ENCODE measurements around the gene CLASP1. TPM values are rescaled to one million over a fixed set of nuclear protein-coding genes. Genes with fewer than 3 reads are reported as not detected.

Gene CLASP1
- total and polyA plus RNA-seq, 2 experiments from 2014 or later: 20.1 to 45.9 TPM

GRCh38 chr2:121505005-121505404 lies 144.3 kb downstream of the CLASP1 start:
- TF ChIP-seq EZH2phosphoT487 (IDR thresholded peaks at IDR 0.05; ENCODE audit: low read depth, severe bottlenecking, unreplicated experiment): no peak
- no peak for TF ChIP-seq EZH2 (IDR thresholded peaks at IDR 0.05; ENCODE audit: borderline replicate concordance)
- TF ChIP-seq CTCF (IDR thresholded peaks at IDR 0.05; ENCODE audit: poor library complexity): no peak
- Histone ChIP-seq H3K9me2 (replicated peaks; ENCODE audit: insufficient read depth) (no peaks in the 10 kb centered on the region), H3K4me3 (no peak overlapping the region), H3K36me3 (replicated peaks; ENCODE audit: insufficient read depth, low read depth) (no peaks in the 10 kb centered on the region), H2AFZ (no peak overlapping the region), H4K20me1 (ENCODE audit: insufficient read depth, poor library complexity, severe bottlenecking) (no peaks in the 10 kb centered on the region), H3K27ac (no peak overlapping the region), H3K4me1 (ENCODE audit: insufficient read depth) (no peaks in the 10 kb centered on the region), H3K79me2 (peaks cover 32% of the 10 kb centered on the region), H3K4me2 (no peak overlapping the region), H3K27me3 (no peaks in the 10 kb centered on the region), H3K9me3 (ENCODE audit: low read depth) (peaks cover 1% of the 10 kb centered on the region)
- no peak for DNase-seq (ENCODE audit: low spot score)
- 85% methylated on average over 3 of the region's 3 CpGs for WGBS (ENCODE audit: low lambda C conversion rate, missing lambda C conversion rate)

GRCh38 chr2:121504316-121504715 lies 144.9 kb downstream of the CLASP1 start:
- WGBS (ENCODE audit: low lambda C conversion rate, missing lambda C conversion rate): 98% methylated on average over 2 of the region's 2 CpGs
- Histone ChIP-seq H3K4me1 (ENCODE audit: insufficient read depth) (no peaks in the 10 kb centered on the region), H3K9me3 (ENCODE audit: low read depth) (peaks cover 2% of the 10 kb centered on the region), H3K4me2 (no peak overlapping the region), H3K27me3 (no peaks in the 10 kb centered on the region), H2AFZ (no peak overlapping the region), H3K9me2 (replicated peaks; ENCODE audit: insufficient read depth) (no peaks in the 10 kb centered on the region), H3K4me3 (no peak overlapping the region), H4K20me1 (ENCODE audit: insufficient read depth, poor library complexity, severe bottlenecking) (no peaks in the 10 kb centered on the region), H3K79me2 (peaks cover 27% of the 10 kb centered on the region), H3K27ac (no peak overlapping the region), H3K36me3 (replicated peaks; ENCODE audit: insufficient read depth, low read depth) (no peaks in the 10 kb centered on the region)
- DNase-seq (ENCODE audit: low spot score): no peak
- TF ChIP-seq CTCF (IDR thresholded peaks at IDR 0.05; ENCODE audit: poor library complexity) (no peak), EZH2 (IDR thresholded peaks at IDR 0.05; ENCODE audit: borderline replicate concordance) (no peak), EZH2phosphoT487 (IDR thresholded peaks at IDR 0.05; ENCODE audit: low read depth, severe bottlenecking, unreplicated experiment) (no peak)

DNA sequence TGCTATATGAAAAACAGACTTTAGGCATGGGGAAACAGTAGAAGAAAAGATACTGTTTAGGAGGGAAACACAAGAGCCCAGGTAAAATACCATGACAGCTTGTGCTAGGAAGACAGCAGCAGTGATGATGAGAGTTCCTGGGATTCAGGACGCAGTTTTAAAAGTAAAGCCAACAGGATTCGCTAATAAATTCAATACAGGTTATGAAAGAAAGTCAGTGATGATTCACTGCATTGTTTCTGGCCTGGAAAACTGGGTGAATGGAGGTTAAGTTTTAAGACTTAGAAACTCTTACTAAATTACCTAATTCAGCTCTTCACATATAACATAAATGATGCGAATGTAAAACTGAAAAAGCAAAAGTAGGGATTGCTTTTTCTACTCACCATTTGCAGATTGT lies 146.5 kb downstream of the CLASP1 start:
- Histone ChIP-seq H3K9me3 (ENCODE audit: low read depth) (peaks cover 2% of the 10 kb centered on the region), H2AFZ (no peak overlapping the region), H3K4me1 (ENCODE audit: insufficient read depth) (no peaks in the 10 kb centered on the region), H3K4me3 (no peak overlapping the region), H4K20me1 (ENCODE audit: insufficient read depth, poor library complexity, severe bottlenecking) (no peaks in the 10 kb centered on the region), H3K36me3 (replicated peaks; ENCODE audit: insufficient read depth, low read depth) (no peaks in the 10 kb centered on the region), H3K79me2 (peaks cover 23% of the 10 kb centered on the region), H3K27me3 (no peaks in the 10 kb centered on the region), H3K27ac (no peak overlapping the region), H3K4me2 (no peak overlapping the region), H3K9me2 (replicated peaks; ENCODE audit: insufficient read depth) (no peaks in the 10 kb centered on the region)
- 100% methylated on average over 3 of the region's 3 CpGs for WGBS (ENCODE audit: low lambda C conversion rate, missing lambda C conversion rate)
- DNase-seq (ENCODE audit: low spot score): no peak
- TF ChIP-seq CTCF (IDR thresholded peaks at IDR 0.05; ENCODE audit: poor library complexity) (no peak), EZH2 (IDR thresholded peaks at IDR 0.05; ENCODE audit: borderline replicate concordance) (no peak), EZH2phosphoT487 (IDR thresholded peaks at IDR 0.05; ENCODE audit: low read depth, severe bottlenecking, unreplicated experiment) (no peak)

DNA sequence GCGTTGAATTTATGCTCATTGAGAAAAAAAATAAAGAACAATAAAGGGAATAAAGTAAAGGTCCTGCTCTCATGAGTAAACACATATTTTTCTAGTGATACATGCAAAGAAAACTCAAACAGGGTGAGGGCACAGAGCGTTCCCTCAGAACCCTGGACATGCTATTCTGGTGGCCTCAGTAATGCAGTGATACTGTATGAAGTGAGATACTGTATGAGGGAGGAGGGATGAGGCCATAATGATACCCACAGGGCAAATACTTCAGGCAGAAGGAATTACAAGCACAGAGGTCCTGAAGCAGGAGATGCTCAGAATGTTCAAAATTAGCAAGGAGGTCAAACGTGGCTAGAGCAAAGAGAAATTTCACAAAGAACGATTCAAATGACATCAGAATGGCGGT lies 147.0 kb downstream of the CLASP1 start:
- no peaks in the 10 kb centered on the region for H3K4me1 ChIP-seq (ENCODE audit: insufficient read depth)
- no peak overlapping the region for H2AFZ ChIP-seq
- H3K9me3 ChIP-seq (ENCODE audit: low read depth): peaks cover 2% of the 10 kb centered on the region
- DNase-seq (ENCODE audit: low spot score): no peak
- 96% methylated on average over 5 of the region's 5 CpGs for WGBS (ENCODE audit: low lambda C conversion rate, missing lambda C conversion rate)
- H4K20me1 ChIP-seq (ENCODE audit: insufficient read depth, poor library complexity, severe bottlenecking): no peaks in the 10 kb centered on the region
- peak overlapping the region; percentile 37 for H3K27ac ChIP-seq
- TF ChIP-seq CTCF (IDR thresholded peaks at IDR 0.05; ENCODE audit: poor library complexity) (no peak), EZH2phosphoT487 (IDR thresholded peaks at IDR 0.05; ENCODE audit: low read depth, severe bottlenecking, unreplicated experiment) (no peak), EZH2 (IDR thresholded peaks at IDR 0.05; ENCODE audit: borderline replicate concordance) (no peak)
- no peak overlapping the region for H3K4me3 ChIP-seq
- H3K79me2 ChIP-seq: peaks cover 20% of the 10 kb centered on the region
- H3K36me3 ChIP-seq (replicated peaks; ENCODE audit: insufficient read depth, low read depth): no peaks in the 10 kb centered on the region
- H3K27me3 ChIP-seq: no peaks in the 10 kb centered on the region
- H3K9me2 ChIP-seq (replicated peaks; ENCODE audit: insufficient read depth): no peaks in the 10 kb centered on the region
- H3K4me2 ChIP-seq: no peak overlapping the region

Data from hepatocyte (in vitro differentiated cells).